Duodenal mucosa (tissue), 2 donors: ENCODE measurements around the gene KRT83.

ENCODE experiments used
- H3K27ac ChIP-seq: one replicate; pipeline ENCODE4 v1.7.0; 2013; ENCODE audit warnings: low read depth, low read length
- H3K27me3 ChIP-seq, 2 donors: one replicate each; pipeline ENCODE4 v1.7.0; 2013; ENCODE audit warnings: low read length in 2 of 2, control low read depth in 1 of 2; ENCODE audit not compliant: insufficient read depth in 2 of 2, control insufficient read depth in 1 of 2
- H3K36me3 ChIP-seq, 2 donors: one replicate each; pipeline ENCODE4 v1.7.0; 2013; ENCODE audit warnings: low read length in 2 of 2, control low read depth in 1 of 2; ENCODE audit not compliant: insufficient read depth in 2 of 2, control insufficient read depth in 1 of 2
- H3K4me1 ChIP-seq, 2 donors: one replicate each; pipeline ENCODE4 v1.7.0; 2013; ENCODE audit warnings: low read length in 2 of 2, control low read depth in 1 of 2; ENCODE audit not compliant: insufficient read depth in 2 of 2, control insufficient read depth in 1 of 2
- H3K4me3 ChIP-seq, 2 donors: one replicate each; pipeline ENCODE4 v1.7.0; 2013; ENCODE audit warnings: low read length in 2 of 2, low read depth in 1 of 2
- H3K9ac ChIP-seq, 2 donors: one replicate each; pipeline ENCODE4 v1.7.0; 2013; ENCODE audit warnings: low read length in 2 of 2, low read depth in 1 of 2
- H3K9me3 ChIP-seq, 2 donors: one replicate each; pipeline ENCODE4 v1.7.0; 2013; ENCODE audit warnings: low read length in 2 of 2, control low read depth in 1 of 2; ENCODE audit not compliant: control insufficient read depth in 1 of 2

KRT83 gene

GRCh38 chr12:52354200-52354599 lies 33.0 kb upstream of the KRT83 start:
- Histone ChIP-seq H3K4me1 (no peaks in the 10 kb centered on the region), H3K9me3 (no peaks in the 10 kb centered on the region), H3K36me3 (no peaks in the 10 kb centered on the region), H3K9ac (no peak overlapping the region), H3K27ac (no peak overlapping the region), H3K4me3 (no peak overlapping the region), H3K27me3 (peaks cover 0 to 4% of the 10 kb centered on the region in 2 donors)

GRCh38 chr12:52353766-52354165 lies 32.6 kb upstream of the KRT83 start:
- Histone ChIP-seq H3K27ac (no peak overlapping the region), H3K9ac (no peak overlapping the region), H3K9me3 (no peaks in the 10 kb centered on the region), H3K4me1 (no peaks in the 10 kb centered on the region), H3K4me3 (no peak overlapping the region), H3K27me3 (peaks cover 0 to 4% of the 10 kb centered on the region in 2 donors), H3K36me3 (no peaks in the 10 kb centered on the region)

- Histone ChIP-seq H3K9me3 (no peaks in the 10 kb centered on the region), H3K36me3 (no peaks in the 10 kb centered on the region), H3K27ac (no peak overlapping the region), H3K4me1 (peaks cover 0 to 5% of the 10 kb centered on the region in 2 donors), H3K4me3 (no peak overlapping the region), H3K9ac (no peak overlapping the region), H3K27me3 (peaks cover 0 to 4% of the 10 kb centered on the region in 2 donors)
Observed at GRCh38 chr12:52352951-52353350, 31.8 kb upstream of the KRT83 start.

- H3K9me3 ChIP-seq: no peaks in the 10 kb centered on the region
- H3K9ac ChIP-seq: no peak overlapping the region
- peaks cover 0 to 4% of the 10 kb centered on the region in 2 donors for H3K27me3 ChIP-seq
- no peak overlapping the region for H3K4me3 ChIP-seq
- H3K27ac ChIP-seq: no peak overlapping the region
- no peaks in the 10 kb centered on the region for H3K36me3 ChIP-seq
- peaks cover 7 to 13% of the 10 kb centered on the region in 2 donors for H3K4me1 ChIP-seq
Observed at GRCh38 chr12:52351196-52352059, 30.2 kb upstream of the KRT83 start.

- Histone ChIP-seq H3K4me1 (peaks cover 7 to 13% of the 10 kb centered on the region in 2 donors), H3K9me3 (no peaks in the 10 kb centered on the region), H3K27ac (no peak overlapping the region)
Observed at GRCh38 chr12:52350786-52351185, 29.6 kb upstream of the KRT83 start.

GRCh38 chr12:52350021-52350620 lies 28.9 kb upstream of the KRT83 start:
- Histone ChIP-seq H3K9ac (no peak overlapping the region), H3K4me3 (no peak overlapping the region), H3K27ac (no peak overlapping the region), H3K9me3 (no peaks in the 10 kb centered on the region), H3K27me3 (peaks cover 0 to 4% of the 10 kb centered on the region in 2 donors), H3K36me3 (no peaks in the 10 kb centered on the region), H3K4me1 (peaks cover 7 to 13% of the 10 kb centered on the region in 2 donors)

More at GRCh38 chr12:52350786-52351185, 29.6 kb upstream of the KRT83 start:
- no peaks in the 10 kb centered on the region for H3K36me3 ChIP-seq
- H3K4me3 ChIP-seq: no peak overlapping the region
- H3K27me3 ChIP-seq: peaks cover 0 to 4% of the 10 kb centered on the region in 2 donors
- no peak overlapping the region for H3K9ac ChIP-seq

GRCh38 chr12:52349196-52349595 lies 28.0 kb upstream of the KRT83 start:
- no peak overlapping the region for H3K9ac ChIP-seq
- no peaks in the 10 kb centered on the region for H3K9me3 ChIP-seq
- no peaks in the 10 kb centered on the region for H3K36me3 ChIP-seq
- H3K4me3 ChIP-seq: no peak overlapping the region
- H3K27me3 ChIP-seq: no peaks in the 10 kb centered on the region
- H3K27ac ChIP-seq: no peak overlapping the region
- H3K4me1 ChIP-seq: peaks cover 7 to 13% of the 10 kb centered on the region in 2 donors

GRCh38 chr12:52347551-52348510 lies 26.6 kb upstream of the KRT83 start:
- Histone ChIP-seq H3K36me3 (no peaks in the 10 kb centered on the region), H3K9ac (no peak overlapping the region), H3K9me3 (peaks cover 4 to 6% of the 10 kb centered on the region in 2 donors), H3K27ac (no peak overlapping the region), H3K27me3 (no peaks in the 10 kb centered on the region), H3K4me3 (no peak overlapping the region), H3K4me1 (peaks cover 7 to 13% of the 10 kb centered on the region in 2 donors)

- H3K4me3 ChIP-seq: no peak overlapping the region
- no peaks in the 10 kb centered on the region for H3K36me3 ChIP-seq
- peaks cover 4 to 6% of the 10 kb centered on the region in 2 donors for H3K9me3 ChIP-seq
- H3K4me1 ChIP-seq: peaks cover 7 to 13% of the 10 kb centered on the region in 2 donors
- H3K9ac ChIP-seq: no peak overlapping the region
- no peaks in the 10 kb centered on the region for H3K27me3 ChIP-seq
- no peak overlapping the region for H3K27ac ChIP-seq
Observed at GRCh38 chr12:52347016-52347415, 25.8 kb upstream of the KRT83 start.
